ENCODE results near the gene SRL. TPM values are rescaled to one million over a fixed set of nuclear protein-coding genes. Genes with fewer than 3 reads are reported as not detected.

Gene SRL
- total and polyA plus RNA-seq, 2 experiments from 2014 or later, result not detected

DNA sequence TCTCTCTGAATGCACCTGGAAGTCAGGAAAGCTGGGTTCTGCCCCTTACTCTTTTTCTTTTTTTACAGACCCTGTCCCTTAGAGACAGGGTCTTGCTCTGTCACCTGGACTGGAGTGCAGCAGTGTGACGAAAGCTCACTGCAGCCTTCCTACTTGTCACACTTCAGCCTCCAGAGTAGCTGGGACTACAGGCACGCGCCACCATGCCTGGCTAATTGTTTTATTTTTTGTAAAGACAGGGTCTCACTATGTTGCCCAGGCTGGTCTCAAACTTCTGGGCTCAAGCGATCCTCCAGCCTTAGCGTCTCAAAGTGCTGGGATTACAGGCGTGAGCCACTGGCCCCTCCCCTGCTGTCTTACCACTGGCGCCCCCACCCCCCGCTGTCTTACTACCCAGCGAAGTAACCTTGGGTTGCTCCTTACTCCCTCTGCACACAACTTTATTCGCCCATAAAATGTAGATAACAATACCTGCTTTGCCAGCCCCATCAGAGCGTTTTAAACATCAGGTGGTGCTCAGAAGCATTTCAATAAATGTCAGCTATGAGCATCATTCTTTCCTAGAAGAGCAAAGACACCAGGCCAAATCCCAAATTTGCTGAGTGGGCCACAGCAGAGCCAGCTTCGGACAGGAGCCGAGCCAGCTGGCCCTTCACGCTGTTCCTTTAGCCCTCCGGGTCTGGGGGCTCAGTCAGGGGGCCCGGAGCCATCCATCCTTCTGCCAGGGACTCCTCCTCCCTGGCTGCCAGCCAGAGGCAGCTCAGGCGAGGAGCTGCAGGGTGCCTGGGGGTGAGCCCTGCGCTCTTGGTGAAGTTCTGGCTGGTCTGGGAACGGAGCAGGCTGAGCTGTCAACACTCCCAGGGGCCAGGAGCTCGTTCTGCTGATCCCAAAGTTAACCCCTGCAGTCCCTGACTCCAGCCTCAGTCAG is 24.4 kb downstream of the SRL start:
- H3K4me1 ChIP-seq (ENCODE audit: insufficient read depth), result peaks cover 10% of the 10 kb centered on the region
- no peaks in the 10 kb centered on the region for H3F3A ChIP-seq (replicated peaks; ENCODE audit: low read depth)
- no peak overlapping the region for H3K4me3 ChIP-seq
- H3K9me2 ChIP-seq (ENCODE audit: insufficient read depth), result 0 out of 2 replicates have a peak, but pooled peaks cover 5% of the 10 kb centered on the region
- no peak overlapping the region for H3K27ac ChIP-seq (ENCODE audit: low read depth)
- Mint-ChIP-seq H3K9me3 (no peaks in the 10 kb centered on the region; the same call in 2 of the 3 replicates), H3K36me3 (ENCODE audit: low read depth) (no peaks in the 10 kb centered on the region; the same call in 2 of the 3 replicates), H3K4me3 (peak overlapping the region; percentile 10; the same call in 1 of the 3 replicates), H3K4me1 (peaks cover 28% of the 10 kb centered on the region), H3K27ac (no peak overlapping the region), H3K27me3 (ENCODE audit: insufficient read depth, low read depth, poor library complexity) (peaks cover 13% of the 10 kb centered on the region)
- no peaks in the 10 kb centered on the region for H3K36me3 ChIP-seq (ENCODE audit: insufficient read depth)
- TF ChIP-seq STAT1 (IDR thresholded peaks at IDR 0.05; ENCODE audit: unreplicated experiment), result no peak
- TF ChIP-seq JUNB (IDR thresholded peaks at IDR 0.05; ENCODE audit: unreplicated experiment), result no peak
- TF ChIP-seq ZNF331 (CRISPR knock-in tag; IDR thresholded peaks at IDR 0.05; ENCODE audit: low read depth), result no peak
- TF ChIP-seq, protein P1, sequence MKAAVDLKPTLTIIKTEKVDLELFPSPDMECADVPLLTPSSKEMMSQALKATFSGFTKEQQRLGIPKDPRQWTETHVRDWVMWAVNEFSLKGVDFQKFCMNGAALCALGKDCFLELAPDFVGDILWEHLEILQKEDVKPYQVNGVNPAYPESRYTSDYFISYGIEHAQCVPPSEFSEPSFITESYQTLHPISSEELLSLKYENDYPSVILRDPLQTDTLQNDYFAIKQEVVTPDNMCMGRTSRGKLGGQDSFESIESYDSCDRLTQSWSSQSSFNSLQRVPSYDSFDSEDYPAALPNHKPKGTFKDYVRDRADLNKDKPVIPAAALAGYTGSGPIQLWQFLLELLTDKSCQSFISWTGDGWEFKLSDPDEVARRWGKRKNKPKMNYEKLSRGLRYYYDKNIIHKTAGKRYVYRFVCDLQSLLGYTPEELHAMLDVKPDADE (IDR thresholded peaks at IDR 0.05), result no peak
- TF ChIP-seq, protein P2, sequence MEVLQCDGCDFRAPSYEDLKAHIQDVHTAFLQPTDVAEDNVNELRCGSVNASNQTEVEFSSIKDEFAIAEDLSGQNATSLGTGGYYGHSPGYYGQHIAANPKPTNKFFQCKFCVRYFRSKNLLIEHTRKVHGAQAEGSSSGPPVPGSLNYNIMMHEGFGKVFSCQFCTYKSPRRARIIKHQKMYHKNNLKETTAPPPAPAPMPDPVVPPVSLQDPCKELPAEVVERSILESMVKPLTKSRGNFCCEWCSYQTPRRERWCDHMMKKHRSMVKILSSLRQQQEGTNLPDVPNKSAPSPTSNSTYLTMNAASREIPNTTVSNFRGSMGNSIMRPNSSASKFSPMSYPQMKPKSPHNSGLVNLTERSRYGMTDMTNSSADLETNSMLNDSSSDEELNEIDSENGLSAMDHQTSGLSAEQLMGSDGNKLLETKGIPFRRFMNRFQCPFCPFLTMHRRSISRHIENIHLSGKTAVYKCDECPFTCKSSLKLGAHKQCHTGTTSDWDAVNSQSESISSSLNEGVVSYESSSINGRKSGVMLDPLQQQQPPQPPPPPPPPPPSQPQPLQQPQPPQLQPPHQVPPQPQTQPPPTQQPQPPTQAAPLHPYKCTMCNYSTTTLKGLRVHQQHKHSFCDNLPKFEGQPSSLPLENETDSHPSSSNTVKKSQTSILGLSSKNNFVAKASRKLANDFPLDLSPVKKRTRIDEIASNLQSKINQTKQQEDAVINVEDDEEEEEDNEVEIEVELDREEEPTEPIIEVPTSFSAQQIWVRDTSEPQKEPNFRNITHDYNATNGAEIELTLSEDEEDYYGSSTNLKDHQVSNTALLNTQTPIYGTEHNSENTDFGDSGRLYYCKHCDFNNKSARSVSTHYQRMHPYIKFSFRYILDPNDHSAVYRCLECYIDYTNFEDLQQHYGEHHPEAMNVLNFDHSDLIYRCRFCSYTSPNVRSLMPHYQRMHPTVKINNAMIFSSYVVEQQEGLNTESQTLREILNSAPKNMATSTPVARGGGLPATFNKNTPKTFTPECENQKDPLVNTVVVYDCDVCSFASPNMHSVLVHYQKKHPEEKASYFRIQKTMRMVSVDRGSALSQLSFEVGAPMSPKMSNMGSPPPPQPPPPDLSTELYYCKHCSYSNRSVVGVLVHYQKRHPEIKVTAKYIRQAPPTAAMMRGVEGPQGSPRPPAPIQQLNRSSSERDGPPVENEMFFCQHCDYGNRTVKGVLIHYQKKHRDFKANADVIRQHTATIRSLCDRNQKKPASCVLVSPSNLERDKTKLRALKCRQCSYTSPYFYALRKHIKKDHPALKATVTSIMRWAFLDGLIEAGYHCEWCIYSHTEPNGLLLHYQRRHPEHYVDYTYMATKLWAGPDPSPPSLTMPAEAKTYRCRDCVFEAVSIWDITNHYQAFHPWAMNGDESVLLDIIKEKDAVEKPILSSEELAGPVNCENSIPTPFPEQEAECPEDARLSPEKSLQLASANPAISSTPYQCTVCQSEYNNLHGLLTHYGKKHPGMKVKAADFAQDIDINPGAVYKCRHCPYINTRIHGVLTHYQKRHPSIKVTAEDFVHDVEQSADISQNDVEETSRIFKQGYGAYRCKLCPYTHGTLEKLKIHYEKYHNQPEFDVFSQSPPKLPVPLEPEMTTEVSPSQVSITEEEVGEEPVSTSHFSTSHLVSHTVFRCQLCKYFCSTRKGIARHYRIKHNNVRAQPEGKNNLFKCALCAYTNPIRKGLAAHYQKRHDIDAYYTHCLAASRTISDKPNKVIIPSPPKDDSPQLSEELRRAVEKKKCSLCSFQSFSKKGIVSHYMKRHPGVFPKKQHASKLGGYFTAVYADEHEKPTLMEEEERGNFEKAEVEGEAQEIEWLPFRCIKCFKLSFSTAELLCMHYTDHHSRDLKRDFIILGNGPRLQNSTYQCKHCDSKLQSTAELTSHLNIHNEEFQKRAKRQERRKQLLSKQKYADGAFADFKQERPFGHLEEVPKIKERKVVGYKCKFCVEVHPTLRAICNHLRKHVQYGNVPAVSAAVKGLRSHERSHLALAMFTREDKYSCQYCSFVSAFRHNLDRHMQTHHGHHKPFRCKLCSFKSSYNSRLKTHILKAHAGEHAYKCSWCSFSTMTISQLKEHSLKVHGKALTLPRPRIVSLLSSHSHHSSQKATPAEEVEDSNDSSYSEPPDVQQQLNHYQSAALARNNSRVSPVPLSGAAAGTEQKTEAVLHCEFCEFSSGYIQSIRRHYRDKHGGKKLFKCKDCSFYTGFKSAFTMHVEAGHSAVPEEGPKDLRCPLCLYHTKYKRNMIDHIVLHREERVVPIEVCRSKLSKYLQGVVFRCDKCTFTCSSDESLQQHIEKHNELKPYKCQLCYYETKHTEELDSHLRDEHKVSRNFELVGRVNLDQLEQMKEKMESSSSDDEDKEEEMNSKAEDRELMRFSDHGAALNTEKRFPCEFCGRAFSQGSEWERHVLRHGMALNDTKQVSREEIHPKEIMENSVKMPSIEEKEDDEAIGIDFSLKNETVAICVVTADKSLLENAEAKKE (CRISPR knock-in tag; IDR thresholded peaks at IDR 0.05), result no peak
- TF ChIP-seq EZH2phosphoT487 (IDR thresholded peaks at IDR 0.05; ENCODE audit: unreplicated experiment), result no peak
- peak overlapping the region; percentile 93 for H2AFZ ChIP-seq
- H4K20me1 ChIP-seq (replicated peaks; ENCODE audit: insufficient read depth), result no peaks in the 10 kb centered on the region
- ATAC-seq (peak; percentile 81), DNase-seq (ENCODE audit: low spot score) (no peak)
- peak overlapping the region; percentile 55; the same call in 1 of the 2 replicates for H3K4me2 ChIP-seq
- H3K27me3 ChIP-seq (ENCODE audit: insufficient read depth), result no peaks in the 10 kb centered on the region
- H3K79me2 ChIP-seq (replicated peaks; ENCODE audit: insufficient read depth), result no peaks in the 10 kb centered on the region

All from GM23338 (cell line).